Measurements from ENCODE around the gene GALNT14. TPM values are rescaled to one million over a fixed set of nuclear protein-coding genes. Genes with fewer than 3 reads are reported as not detected.

GALNT14 gene
- total and polyA plus RNA-seq, 9 of the 15 experiments (the other 6 are each of a cell fraction or from before 2014, with no cell fraction given) = 0.11 TPM; not detected in 8

- TF ChIP-seq REST (IDR thresholded peaks at IDR 0.05; ENCODE audit: borderline replicate concordance) (no peak), REST (CRISPR knock-in tag; IDR thresholded peaks at IDR 0.05; ENCODE audit: low read depth) (no peak), TCF7 (IDR thresholded peaks at IDR 0.05; ENCODE audit: borderline replicate concordance) (no peak), ZHX1 (conservative IDR thresholded peaks at IDR 0.05; ENCODE audit: low read length) (no peak)
Observed at GRCh38 chr2:30965022-30965531, 173.2 kb downstream of the GALNT14 start (continued).
